Measurements from ENCODE around the gene PGP.

PGP gene

DNA sequence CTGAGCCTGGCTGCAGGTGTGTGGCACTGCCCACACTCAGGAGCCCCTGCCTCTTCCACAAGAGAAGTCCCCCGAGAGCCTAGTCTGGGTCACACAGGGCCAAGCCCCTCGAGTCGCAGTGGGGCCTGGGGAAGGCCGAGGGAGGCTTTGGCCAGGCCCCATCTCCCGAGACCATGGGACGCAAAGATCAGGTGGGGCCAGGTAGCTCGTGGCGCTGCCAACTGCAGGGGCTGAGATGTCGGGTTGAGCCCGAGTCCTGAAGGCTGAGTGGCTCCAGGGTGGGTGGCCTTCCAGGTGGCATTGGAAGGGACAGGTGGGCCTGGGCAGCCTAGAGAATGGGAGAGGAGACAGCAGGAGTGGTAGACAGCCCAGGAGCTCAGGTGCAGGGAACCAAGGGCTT, 52.7 kb downstream of the PGP start:
- no peak for DNase-seq (ENCODE audit: low read depth)
- TF ChIP-seq, protein P1, sequence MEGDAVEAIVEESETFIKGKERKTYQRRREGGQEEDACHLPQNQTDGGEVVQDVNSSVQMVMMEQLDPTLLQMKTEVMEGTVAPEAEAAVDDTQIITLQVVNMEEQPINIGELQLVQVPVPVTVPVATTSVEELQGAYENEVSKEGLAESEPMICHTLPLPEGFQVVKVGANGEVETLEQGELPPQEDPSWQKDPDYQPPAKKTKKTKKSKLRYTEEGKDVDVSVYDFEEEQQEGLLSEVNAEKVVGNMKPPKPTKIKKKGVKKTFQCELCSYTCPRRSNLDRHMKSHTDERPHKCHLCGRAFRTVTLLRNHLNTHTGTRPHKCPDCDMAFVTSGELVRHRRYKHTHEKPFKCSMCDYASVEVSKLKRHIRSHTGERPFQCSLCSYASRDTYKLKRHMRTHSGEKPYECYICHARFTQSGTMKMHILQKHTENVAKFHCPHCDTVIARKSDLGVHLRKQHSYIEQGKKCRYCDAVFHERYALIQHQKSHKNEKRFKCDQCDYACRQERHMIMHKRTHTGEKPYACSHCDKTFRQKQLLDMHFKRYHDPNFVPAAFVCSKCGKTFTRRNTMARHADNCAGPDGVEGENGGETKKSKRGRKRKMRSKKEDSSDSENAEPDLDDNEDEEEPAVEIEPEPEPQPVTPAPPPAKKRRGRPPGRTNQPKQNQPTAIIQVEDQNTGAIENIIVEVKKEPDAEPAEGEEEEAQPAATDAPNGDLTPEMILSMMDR (IDR thresholded peaks at IDR 0.05; ENCODE audit: low read depth, low read length, missing control alignments): no peak
- no peak overlapping the region for H3K4me3 ChIP-seq (ENCODE audit: low read depth, low read length)
- in situ Hi-C loops (cut with HindIII; ENCODE audit: low sequenced_read_pairs): loop anchor here (10.0 kb wide), 3 partner anchors 87 to 263 kb away; partner anchors contain the start of gene CCNF
